HepG2 (cell line): ENCODE data around the gene XPO1. TPM values are rescaled to one million over a fixed set of nuclear protein-coding genes. Genes with fewer than 3 reads are reported as not detected.
"Not testable (repeated sequence)": the region's sequence is repeated elsewhere in the genome, so short reads cannot be mapped to it uniquely, and the experiment has no call there.

Experiments
- ATAC-seq: fragments of 200-7000 bp; cut with Tn5 transposase; 3 replicates; pipeline ENCODE4 v1.9.1; 2020; ENCODE audit warnings: mild to moderate bottlenecking, moderate library complexity
- BruUV-seq: library from RNA; stranded (reverse); fragments of 400-500 nt; replicated peaks from 2 replicates; lab custom pipeline; 2021; lab: Mats Ljungman, UMichigan
- CTCF ChIA-PET: fragments of 300-600 bp; formaldehyde crosslinking; extraction: SDS; loops from one replicate; lab custom pipeline; 2021; ENCODE audit warnings: low total read pairs, inconsistent platforms, low intra/inter-chr PET ratio; lab: Yijun Ruan, JAX
- POLR2A ChIA-PET: fragments of 350-600 bp; sonication (Branson Sonifier 250); formaldehyde crosslinking; loops from one replicate; lab custom pipeline; 2020; ENCODE audit warnings: antibody characterized with exemption, inconsistent platforms; lab: Yijun Ruan, JAX
- DNase-seq: peaks from one replicate; pipeline ENCODE4 v3.0.0-alpha.2; 2015; ENCODE audit warnings: low spot score
- FAIRE-seq: peaks from 3 replicates; lab custom pipeline; 2011; peaks lifted over from hg19 to GRCh38; lab: Jason Lieb, UNC
- H2AFZ ChIP-seq: one replicate; pipeline ENCODE4 v1.6.1; 2011; ENCODE audit warnings: low read length, inconsistent platforms
- H3K27ac ChIP-seq: fragments of 300-600 bp; 3 replicates; pipeline ENCODE4 v1.8.0; 2011; ENCODE audit warnings: mixed run types, mild to moderate bottlenecking, mixed read lengths, low read length, inconsistent platforms; ENCODE audit not compliant: insufficient read depth; ENCODE audit errors: extremely low read length
- H3K27me3 ChIP-seq, 2 experiments: fragments of 200-600 bp in 1 of 2; 2 replicates in 1 of 2; 3 replicates in 1 of 2; pipeline versions ENCODE4 v1.6.0 to v1.8.0; 2011; ENCODE audit warnings: low read length in 2 of 2, mild to moderate bottlenecking in 2 of 2, moderate library complexity in 2 of 2, inconsistent platforms in 1 of 2; ENCODE audit not compliant: insufficient read depth in 2 of 2, control insufficient read depth in 1 of 2
- H3K36me3 ChIP-seq, 2 experiments: fragments of 200-600 bp in 1 of 2; replicated peaks in 1 of 2; 2 replicates in 1 of 2; 3 replicates in 1 of 2; pipeline versions ENCODE4 v1.5.1 to v1.8.0; 2011; ENCODE audit warnings: low read length in 2 of 2, inconsistent platforms in 1 of 2; ENCODE audit not compliant: insufficient read depth in 2 of 2, control insufficient read depth in 1 of 2
- H3K4me1 ChIP-seq: 2 replicates; pipeline ENCODE4 v1.5.1; 2012; ENCODE audit warnings: low read length, inconsistent platforms; ENCODE audit not compliant: insufficient read depth
- H3K4me2 ChIP-seq: 2 replicates; pipeline ENCODE4 v1.6.0; 2011; ENCODE audit warnings: low read depth, low read length, inconsistent platforms
- H3K4me3 ChIP-seq, 3 experiments: fragments of 200-600 bp in 1 of 3; sonication (generic), shearing (Covaris generic) in 1 of 3; replicated peaks in 1 of 3; 2 replicates each; pipeline ENCODE4 v1.5.1; 2011 to 2016; ENCODE audit warnings: low read length in 3 of 3, inconsistent platforms in 2 of 3, low read depth in 2 of 3, mild to moderate bottlenecking in 2 of 3, control low read depth in 1 of 3, mixed read lengths in 1 of 3; ENCODE audit not compliant: insufficient read depth in 1 of 3
- H3K79me2 ChIP-seq: one replicate; pipeline ENCODE4 v1.6.1; 2011; ENCODE audit warnings: low read length, inconsistent platforms; ENCODE audit not compliant: insufficient read depth
- H3K9ac ChIP-seq: 2 replicates; pipeline ENCODE4 v1.6.0; 2011; ENCODE audit warnings: mild to moderate bottlenecking, low read depth, low read length, inconsistent platforms; ENCODE audit not compliant: insufficient read depth
- H3K9me3 ChIP-seq: 2 replicates; pipeline ENCODE4 v1.5.1; 2012; ENCODE audit warnings: mild to moderate bottlenecking, low read length
- H4K20me1 ChIP-seq: 2 replicates; pipeline ENCODE4 v1.6.0; 2011; ENCODE audit warnings: inconsistent platforms, mild to moderate bottlenecking, low read length, moderate library complexity; ENCODE audit not compliant: insufficient read depth
- FOXA3 ChIP-seq: IDR thresholded peaks from 2 replicates; pipeline ENCODE4 v1.6.1; 2016; ENCODE audit warnings: missing genetic modification reagents, missing compliant biosample characterization
- FOXO1 ChIP-seq: sonication (generic); formaldehyde crosslinking; IDR thresholded peaks from 2 replicates; pipeline ENCODE4 v1.4.0; 2020; ENCODE audit warnings: missing genetic modification reagents
- HOXA3 ChIP-seq: sonication (generic); formaldehyde crosslinking; IDR thresholded peaks from 2 replicates; pipeline ENCODE4 v1.5.0; 2020; ENCODE audit warnings: missing genetic modification reagents
- KAT8 ChIP-seq: IDR thresholded peaks from 2 replicates; pipeline ENCODE4 v1.6.1; 2016; ENCODE audit warnings: missing genetic modification reagents, missing compliant biosample characterization
- MTA3 ChIP-seq: sonication (generic); formaldehyde crosslinking; IDR thresholded peaks from 2 replicates; pipeline ENCODE4 v1.4.0; 2020; ENCODE audit warnings: missing genetic modification reagents
- PHF21A ChIP-seq: sonication (generic); formaldehyde crosslinking; IDR thresholded peaks from 2 replicates; pipeline ENCODE4 v1.5.0; 2020; ENCODE audit warnings: mild to moderate bottlenecking, missing genetic modification reagents
- STAG1 ChIP-seq: sonication (generic); formaldehyde crosslinking; IDR thresholded peaks from 2 replicates; pipeline ENCODE4 v1.4.0; 2020; ENCODE audit warnings: missing genetic modification reagents
- TAF1 ChIP-seq: sonication (generic); formaldehyde crosslinking; IDR thresholded peaks from 2 replicates; pipeline ENCODE4 v1.4.0; 2020; ENCODE audit warnings: missing genetic modification reagents
- YEATS4 ChIP-seq: sonication (generic); formaldehyde crosslinking; IDR thresholded peaks from 2 replicates; pipeline ENCODE4 v1.4.0; 2020; ENCODE audit warnings: missing genetic modification reagents, borderline replicate concordance
- ZNF44 ChIP-seq: sonication (generic); formaldehyde crosslinking; IDR thresholded peaks from 2 replicates; pipeline ENCODE4 v1.5.1; 2020; ENCODE audit warnings: mild to moderate bottlenecking, missing genetic modification reagents
- ZNF589 ChIP-seq: sonication (generic); formaldehyde crosslinking; conservative IDR thresholded peaks from 2 replicates; pipeline ENCODE4 v1.8.0; 2022; ENCODE audit warnings: mild to moderate bottlenecking, moderate library complexity, missing genetic modification reagents
- WGBS: methylation state at CpG from one replicate; pipeline ENCODE4 v1.1.6; 2017; ENCODE audit warnings: low lambda C conversion rate; 5-methylcytosine and 5-hydroxymethylcytosine counted together
- in situ Hi-C: cut with HindIII; loops from 2 replicates; pipeline ENCODE4 v1.10.0; 2017; ENCODE audit warnings: low pct_unique_long_range_greater_than_20kb; ENCODE audit not compliant: extremely low pct_ligation_motif_present
- intact Hi-C: fragments of 100-400 bp; cut with micrococcal nuclease; formaldehyde crosslinking; loops from one replicate; pipeline ENCODE4 v1.10.0; 2022; ENCODE audit not compliant: unreplicated experiment
- polyA plus RNA-seq, 8 experiments: library from polyadenylated mRNA; depleted of rRNA in 3 of 8; stranded (reverse) in 7 of 8; unstranded in 1 of 8; fragments of >200 nt; fragmentation: Illumina TruSeq in 4 of 8; extraction: Trizol in 4 of 8; gene quantifications; 2 replicates each; pipeline versions ENCODE4 v1.2.1 to v1.2.3, GENCODE V29; 2011 to 2016; ENCODE audit warnings: low read depth in 4 of 8, missing spikeins in 1 of 8, mixed read lengths in 1 of 8; ENCODE audit not compliant: insufficient read depth in 1 of 8
- total RNA-seq, 5 experiments: library from RNA; depleted of rRNA; stranded (reverse); fragments of >200 nt; fragmentation: Illumina TruSeq; extraction: Trizol; gene quantifications; 2 replicates each; pipeline ENCODE4 v1.2.3, GENCODE V29; 2016; ENCODE audit warnings: low read depth in 1 of 5
- TF ChIP-seq, protein P1 (sequence below): sonication (generic); formaldehyde crosslinking; IDR thresholded peaks from 2 replicates; pipeline ENCODE4 v1.4.0; 2020; ENCODE audit warnings: missing genetic modification reagents, mild to moderate bottlenecking, borderline replicate concordance
- TF ChIP-seq, protein P2 (sequence below): sonication (generic); formaldehyde crosslinking; IDR thresholded peaks from 2 replicates; pipeline ENCODE4 v1.4.0; 2020; ENCODE audit warnings: missing genetic modification reagents, mild to moderate bottlenecking, borderline replicate concordance

Gene XPO1
- total and polyA plus RNA-seq, 2 of the 13 experiments (the other 11 are each of a cell fraction or from before 2014, with no cell fraction given): 67.4 to 212 TPM

DNA sequence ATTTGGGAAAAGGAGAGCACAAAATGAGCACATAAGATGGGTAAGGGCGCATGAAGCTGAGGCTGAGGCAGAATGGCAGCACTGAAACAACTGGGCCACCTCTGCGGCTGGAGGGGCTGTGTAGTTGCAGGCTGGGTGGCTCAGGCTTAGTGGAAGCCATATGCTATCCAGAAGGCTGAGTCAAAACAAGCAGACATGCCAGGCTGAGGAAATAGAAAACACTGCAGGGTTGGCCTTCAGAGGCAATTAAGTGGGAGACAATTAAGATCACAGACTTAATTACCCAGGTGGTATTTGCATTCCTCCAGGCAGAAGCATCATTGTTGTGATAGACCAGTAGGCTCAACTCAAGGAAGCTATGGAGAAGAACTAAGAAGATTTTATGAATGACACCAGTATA, 11.4 kb upstream of the XPO1 start (continued):
- TF ChIP-seq, protein P1, sequence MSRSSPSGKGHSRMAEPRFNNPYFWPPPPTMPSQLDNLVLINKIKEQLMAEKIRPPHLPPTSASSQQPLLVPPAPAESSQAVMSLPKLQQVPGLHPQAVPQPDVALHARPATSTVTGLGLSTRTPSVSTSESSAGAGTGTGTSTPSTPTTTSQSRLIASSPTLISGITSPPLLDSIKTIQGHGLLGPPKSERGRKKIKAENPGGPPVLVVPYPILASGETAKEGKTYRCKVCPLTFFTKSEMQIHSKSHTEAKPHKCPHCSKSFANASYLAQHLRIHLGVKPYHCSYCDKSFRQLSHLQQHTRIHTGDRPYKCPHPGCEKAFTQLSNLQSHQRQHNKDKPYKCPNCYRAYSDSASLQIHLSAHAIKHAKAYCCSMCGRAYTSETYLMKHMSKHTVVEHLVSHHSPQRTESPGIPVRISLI (CRISPR knock-in tag): no peak
- TF ChIP-seq HOXA3 (no peak), ZNF44 (no peak), ZNF589 (no peak), MTA3 (CRISPR knock-in tag) (no peak), FOXO1 (CRISPR knock-in tag) (no peak), KAT8 (no peak), PHF21A (CRISPR knock-in tag) (no peak), FOXA3 (CRISPR knock-in tag) (no peak), YEATS4 (no peak)
- TF ChIP-seq, protein P2, sequence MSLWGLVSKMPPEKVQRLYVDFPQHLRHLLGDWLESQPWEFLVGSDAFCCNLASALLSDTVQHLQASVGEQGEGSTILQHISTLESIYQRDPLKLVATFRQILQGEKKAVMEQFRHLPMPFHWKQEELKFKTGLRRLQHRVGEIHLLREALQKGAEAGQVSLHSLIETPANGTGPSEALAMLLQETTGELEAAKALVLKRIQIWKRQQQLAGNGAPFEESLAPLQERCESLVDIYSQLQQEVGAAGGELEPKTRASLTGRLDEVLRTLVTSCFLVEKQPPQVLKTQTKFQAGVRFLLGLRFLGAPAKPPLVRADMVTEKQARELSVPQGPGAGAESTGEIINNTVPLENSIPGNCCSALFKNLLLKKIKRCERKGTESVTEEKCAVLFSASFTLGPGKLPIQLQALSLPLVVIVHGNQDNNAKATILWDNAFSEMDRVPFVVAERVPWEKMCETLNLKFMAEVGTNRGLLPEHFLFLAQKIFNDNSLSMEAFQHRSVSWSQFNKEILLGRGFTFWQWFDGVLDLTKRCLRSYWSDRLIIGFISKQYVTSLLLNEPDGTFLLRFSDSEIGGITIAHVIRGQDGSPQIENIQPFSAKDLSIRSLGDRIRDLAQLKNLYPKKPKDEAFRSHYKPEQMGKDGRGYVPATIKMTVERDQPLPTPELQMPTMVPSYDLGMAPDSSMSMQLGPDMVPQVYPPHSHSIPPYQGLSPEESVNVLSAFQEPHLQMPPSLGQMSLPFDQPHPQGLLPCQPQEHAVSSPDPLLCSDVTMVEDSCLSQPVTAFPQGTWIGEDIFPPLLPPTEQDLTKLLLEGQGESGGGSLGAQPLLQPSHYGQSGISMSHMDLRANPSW (CRISPR knock-in tag): no peak

DNA sequence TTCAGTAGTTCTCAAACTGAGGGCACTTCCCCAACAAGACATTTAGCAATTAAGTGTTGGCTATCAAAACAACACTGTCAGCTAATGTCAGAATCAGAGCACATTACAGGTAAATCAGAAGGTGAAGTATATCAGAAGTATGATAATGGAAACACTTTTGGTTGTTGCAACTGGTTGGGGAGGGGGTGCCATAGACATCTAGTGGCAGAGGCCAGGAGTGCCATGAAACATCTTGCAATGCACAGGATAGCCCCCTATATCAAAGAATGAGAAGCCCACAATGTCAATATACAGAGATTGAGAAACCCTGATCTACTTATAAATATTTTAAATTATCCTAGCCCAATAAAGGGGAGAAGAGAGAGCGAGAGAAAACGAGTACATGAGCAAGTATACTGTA, 4.9 kb upstream of the XPO1 start:
- POLR2A ChIA-PET: no interaction called here
- peak; percentile 15 for FAIRE-seq
- Histone ChIP-seq H3K4me2 (no peak overlapping the region), H3K4me3 (no peak overlapping the region), H3K4me1 (peaks cover 15% of the 10 kb centered on the region), H3K36me3 (no peaks in the 10 kb centered on the region), H3K27me3 (no peaks in the 10 kb centered on the region), H3K9me3 (no peaks in the 10 kb centered on the region), H3K9ac (no peak overlapping the region), H3K79me2 (no peaks in the 10 kb centered on the region), H3K27ac (no peak overlapping the region), H4K20me1 (no peaks in the 10 kb centered on the region), H2AFZ (no peak overlapping the region)
- DNase-seq: no peak
- peak; percentile 27; the same call in 1 of the 2 replicates for TF ChIP-seq STAG1 (CRISPR knock-in tag)
- TF ChIP-seq TAF1: no peak
- no peak for ATAC-seq
- intact Hi-C loops (no loop called here), in situ Hi-C loops (no loop called here)
- no TSS peak for BruUV-seq
- CTCF ChIA-PET: no interaction called here
- 47% methylated on average over 2 of the region's 2 CpGs for WGBS

DNA sequence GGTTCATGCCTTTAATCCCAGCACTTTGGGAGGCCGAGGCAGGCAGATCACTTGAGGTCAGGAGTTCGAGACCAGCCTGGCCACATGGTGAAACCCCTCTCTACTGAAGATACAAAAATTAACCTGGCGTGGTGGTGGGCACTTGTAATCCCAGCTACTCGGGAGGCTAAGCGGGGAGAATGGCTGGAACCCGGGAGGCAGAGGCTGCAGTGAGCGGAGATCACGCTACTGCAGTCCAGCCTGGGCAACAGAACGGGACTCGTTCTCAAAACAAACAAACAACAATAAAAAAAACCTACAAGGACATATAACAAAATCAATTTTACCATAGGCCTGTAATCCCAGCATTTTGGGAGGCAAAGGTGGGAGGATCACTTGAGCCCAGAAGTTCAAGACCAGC, 2.0 kb upstream of the XPO1 start:
- H3K4me3 ChIP-seq, H3K4me2 ChIP-seq, ATAC-seq, POLR2A ChIA-PET, DNase-seq, H3K27ac ChIP-seq, H3K36me3 ChIP-seq, in situ Hi-C loops, H2AFZ ChIP-seq, H3K27me3 ChIP-seq, H3K9ac ChIP-seq, BruUV-seq, H3K9me3 ChIP-seq, FAIRE-seq, CTCF ChIA-PET, intact Hi-C loops: not testable (repeated sequence)
- peaks cover 12% of the 10 kb centered on the region for H4K20me1 ChIP-seq
- 79% methylated on average over 10 of the region's 10 CpGs for WGBS
- H3K4me1 ChIP-seq: peaks cover 20% of the 10 kb centered on the region
- peaks cover 24% of the 10 kb centered on the region for H3K79me2 ChIP-seq
